OCI-LY3 (cell line): Measurements from ENCODE around the gene ERG.

Source experiments
- H2AFZ ChIP-seq: fragments of 200-600, 300-600 bp; shearing (Covaris generic); 2 replicates; pipeline ENCODE4 v1.6.0; 2014; ENCODE audit warnings: antibody characterized with exemption, low read depth, low read length
- H3K27ac ChIP-seq: fragments of 200-600, 300-600 bp; sonication (generic); 2 replicates; pipeline ENCODE4 v1.5.1; 2014; ENCODE audit warnings: mild to moderate bottlenecking, low read length, moderate library complexity, mixed read lengths
- H3K27me3 ChIP-seq: fragments of 200-600, 300-600 bp; sonication (generic); 2 replicates; pipeline ENCODE4 v1.6.1; 2014; ENCODE audit warnings: low read depth, low read length, mixed read lengths
- H3K36me3 ChIP-seq: fragments of 200-600, 300-600 bp; sonication (generic); replicated peaks from 2 replicates; pipeline ENCODE3; 2014; ENCODE audit warnings: low read depth, low read length, mixed read lengths
- H3K4me1 ChIP-seq: fragments of 300-600, 200-600 bp; sonication (generic); 2 replicates; pipeline ENCODE4 v1.6.1; 2014; ENCODE audit warnings: low read length, mixed read lengths
- H3K4me2 ChIP-seq: fragments of 200-600, 300-600 bp; sonication (generic); 2 replicates; pipeline ENCODE4 v1.6.1; 2014; ENCODE audit warnings: low read length, mixed read lengths
- H3K4me3 ChIP-seq: fragments of 300-600, 200-600 bp; sonication (generic); 2 replicates; pipeline ENCODE4 v1.5.1; 2014; ENCODE audit warnings: antibody characterized with exemption, mild to moderate bottlenecking, low read length, moderate library complexity
- H3K79me2 ChIP-seq: fragments of 300-600, 200-600 bp; shearing (Covaris generic); 2 replicates; pipeline ENCODE4 v1.6.1; 2014; ENCODE audit warnings: mild to moderate bottlenecking, low read length, mixed read lengths
- H3K9ac ChIP-seq: fragments of 300-600, 200-600 bp; shearing (Covaris generic); 2 replicates; pipeline ENCODE4 v1.6.0; 2014; ENCODE audit warnings: mild to moderate bottlenecking, low read length, moderate library complexity
- H3K9me3 ChIP-seq: fragments of 200-600, 300-600 bp; shearing (Covaris generic); 2 replicates; pipeline ENCODE4 v1.6.1; 2014; ENCODE audit warnings: low read length, mixed read lengths; ENCODE audit not compliant: insufficient read depth
- H4K20me1 ChIP-seq: fragments of 200-600, 300-600 bp; sonication (generic); 2 replicates; pipeline ENCODE4 v1.6.1; 2016; ENCODE audit warnings: low read length, mixed read lengths; ENCODE audit not compliant: insufficient read depth
- CTCF ChIP-seq: fragments of 200-600, 300-600 bp; sonication (generic); IDR thresholded peaks from 2 replicates; pipeline ENCODE4 v1.5.1; 2014; ENCODE audit warnings: antibody characterized with exemption, low read length, low read depth
- EZH2phosphoT487 ChIP-seq: fragments of 200-600 bp; shearing (Covaris generic); IDR thresholded peaks from 2 replicates; pipeline ENCODE4 v1.6.1; 2018; ENCODE audit warnings: antibody characterized with exemption, mixed run types, low read depth

ERG gene

GRCh38 chr21:38349977-38350376 lies 148.3 kb downstream of the ERG start:
- Histone ChIP-seq H3K79me2 (no peaks in the 10 kb centered on the region), H2AFZ (no peak overlapping the region), H3K9me3 (no peaks in the 10 kb centered on the region), H3K27ac (no peak overlapping the region), H3K4me1 (no peaks in the 10 kb centered on the region), H3K27me3 (peaks cover 12% of the 10 kb centered on the region; the same call in 1 of the 2 replicates), H3K4me2 (no peak overlapping the region), H3K9ac (no peak overlapping the region), H4K20me1 (no peaks in the 10 kb centered on the region), H3K4me3 (no peak overlapping the region), H3K36me3 (no peaks in the 10 kb centered on the region)
- TF ChIP-seq EZH2phosphoT487 (no peak), CTCF (no peak)

GRCh38 chr21:38349111-38349746 lies 149.0 kb downstream of the ERG start:
- no peak for TF ChIP-seq EZH2phosphoT487
- no peak for TF ChIP-seq CTCF
- Histone ChIP-seq H3K36me3 (no peaks in the 10 kb centered on the region), H3K4me1 (no peaks in the 10 kb centered on the region), H3K9me3 (no peaks in the 10 kb centered on the region), H4K20me1 (no peaks in the 10 kb centered on the region), H2AFZ (no peak overlapping the region), H3K4me2 (no peak overlapping the region), H3K27me3 (peaks cover 12% of the 10 kb centered on the region; the same call in 1 of the 2 replicates), H3K79me2 (no peaks in the 10 kb centered on the region), H3K9ac (no peak overlapping the region), H3K4me3 (no peak overlapping the region), H3K27ac (no peak overlapping the region)

- Histone ChIP-seq H3K27me3 (peaks cover 12% of the 10 kb centered on the region; the same call in 1 of the 2 replicates), H4K20me1 (no peaks in the 10 kb centered on the region), H3K4me1 (no peaks in the 10 kb centered on the region), H3K4me3 (no peak overlapping the region), H3K9me3 (no peaks in the 10 kb centered on the region), H3K79me2 (no peaks in the 10 kb centered on the region), H3K4me2 (no peak overlapping the region), H3K36me3 (no peaks in the 10 kb centered on the region), H2AFZ (no peak overlapping the region), H3K9ac (no peak overlapping the region), H3K27ac (no peak overlapping the region)
- TF ChIP-seq CTCF (no peak), EZH2phosphoT487 (no peak)
Observed at GRCh38 chr21:38346286-38346685, 152.0 kb downstream of the ERG start.

- H3K9ac ChIP-seq: no peak overlapping the region
- no peak overlapping the region for H3K4me2 ChIP-seq
Observed at GRCh38 chr21:38343691-38344090, 154.6 kb downstream of the ERG start.

More at GRCh38 chr21:38343691-38344090, 154.6 kb downstream of the ERG start:
- TF ChIP-seq CTCF (no peak), EZH2phosphoT487 (no peak)
- Histone ChIP-seq H3K27me3 (0 out of 2 replicates have a peak, but pooled peaks cover 6% of the 10 kb centered on the region), H3K9me3 (no peaks in the 10 kb centered on the region), H3K79me2 (no peaks in the 10 kb centered on the region), H4K20me1 (no peaks in the 10 kb centered on the region), H3K4me3 (no peak overlapping the region), H3K36me3 (no peaks in the 10 kb centered on the region), H2AFZ (no peak overlapping the region), H3K27ac (no peak overlapping the region), H3K4me1 (no peaks in the 10 kb centered on the region)
